Measurements from ENCODE around the gene AP2S1.

Gene AP2S1

GRCh38 chr19:46850228-46851203 is at the start of gene AP2S1:
TSS of gene AP2S1 (minus strand) at chr19:46850846. CDS start at chr19:46850766, 80 bp downstream.
- peak within 1 kb of the TSS; percentile 87 for H3K4me3 ChIP-seq (ENCODE audit: low read depth, low read length)
- peak within 1 kb of the TSS; percentile 61; the same call in 1 of the 2 replicates for H3K27ac ChIP-seq (ENCODE audit: low read depth, low read length)
- H3K9ac ChIP-seq (ENCODE audit: low read length): peak within 1 kb of the TSS; percentile 90

GRCh38 chr19:46900341-46900740 is 49.7 kb upstream of the AP2S1 start:
- Histone ChIP-seq H3K4me3 (ENCODE audit: low read depth, low read length) (no peak overlapping the region), H3K27ac (ENCODE audit: low read depth, low read length) (no peak overlapping the region), H3K4me1 (ENCODE audit: control insufficient read depth, insufficient read depth, low read length) (peaks cover 40% of the 10 kb centered on the region), H3K9me3 (ENCODE audit: control insufficient read depth, insufficient read depth, low read depth, low read length) (no peaks in the 10 kb centered on the region), H3K27me3 (ENCODE audit: control insufficient read depth, insufficient read depth, low read length) (no peaks in the 10 kb centered on the region), H3K36me3 (ENCODE audit: control insufficient read depth, insufficient read depth, low read length) (no peaks in the 10 kb centered on the region), H3K9ac (ENCODE audit: low read length) (no peak overlapping the region)

More at GRCh38 chr19:46850228-46851203, at the start of gene AP2S1:
- peaks cover 12% of the 10 kb centered on the region for H3K36me3 ChIP-seq (ENCODE audit: control insufficient read depth, insufficient read depth, low read length)
- H3K9me3 ChIP-seq (ENCODE audit: control insufficient read depth, insufficient read depth, low read depth, low read length): no peaks in the 10 kb centered on the region
- H3K4me1 ChIP-seq (ENCODE audit: control insufficient read depth, insufficient read depth, low read length): no peaks in the 10 kb centered on the region; the same call in 1 of the 2 replicates
- no peaks in the 10 kb centered on the region for H3K27me3 ChIP-seq (ENCODE audit: control insufficient read depth, insufficient read depth, low read length)

GRCh38 chr19:46898731-46899130 is 48.1 kb upstream of the AP2S1 start:
- no peaks in the 10 kb centered on the region for H3K27me3 ChIP-seq (ENCODE audit: control insufficient read depth, insufficient read depth, low read length)
- peaks cover 28% of the 10 kb centered on the region for H3K4me1 ChIP-seq (ENCODE audit: control insufficient read depth, insufficient read depth, low read length)
- H3K4me3 ChIP-seq (ENCODE audit: low read depth, low read length): no peak overlapping the region
- H3K27ac ChIP-seq (ENCODE audit: low read depth, low read length): no peak overlapping the region
- no peak overlapping the region for H3K9ac ChIP-seq (ENCODE audit: low read length)
- H3K36me3 ChIP-seq (ENCODE audit: control insufficient read depth, insufficient read depth, low read length): no peaks in the 10 kb centered on the region
- no peaks in the 10 kb centered on the region for H3K9me3 ChIP-seq (ENCODE audit: control insufficient read depth, insufficient read depth, low read depth, low read length)

GRCh38 chr19:46896076-46896794 is 45.6 kb upstream of the AP2S1 start:
- Histone ChIP-seq H3K9ac (ENCODE audit: low read length) (no peak overlapping the region), H3K4me3 (ENCODE audit: low read depth, low read length) (no peak overlapping the region), H3K27me3 (ENCODE audit: control insufficient read depth, insufficient read depth, low read length) (no peaks in the 10 kb centered on the region), H3K36me3 (ENCODE audit: control insufficient read depth, insufficient read depth, low read length) (no peaks in the 10 kb centered on the region), H3K9me3 (ENCODE audit: control insufficient read depth, insufficient read depth, low read depth, low read length) (no peaks in the 10 kb centered on the region), H3K27ac (ENCODE audit: low read depth, low read length) (no peak overlapping the region), H3K4me1 (ENCODE audit: control insufficient read depth, insufficient read depth, low read length) (peaks cover 7% of the 10 kb centered on the region; the same call in 1 of the 2 replicates)

GRCh38 chr19:46892252-46893179 is 41.9 kb upstream of the AP2S1 start:
- no peaks in the 10 kb centered on the region for H3K36me3 ChIP-seq (ENCODE audit: control insufficient read depth, insufficient read depth, low read length)
- no peak overlapping the region for H3K9ac ChIP-seq (ENCODE audit: low read length)
- H3K27ac ChIP-seq (ENCODE audit: low read depth, low read length): no peak overlapping the region
- no peak overlapping the region for H3K4me3 ChIP-seq (ENCODE audit: low read depth, low read length)
- no peaks in the 10 kb centered on the region for H3K27me3 ChIP-seq (ENCODE audit: control insufficient read depth, insufficient read depth, low read length)
- H3K4me1 ChIP-seq (ENCODE audit: control insufficient read depth, insufficient read depth, low read length): peaks cover 2% of the 10 kb centered on the region; the same call in 1 of the 2 replicates
- H3K9me3 ChIP-seq (ENCODE audit: control insufficient read depth, insufficient read depth, low read depth, low read length): no peaks in the 10 kb centered on the region

GRCh38 chr19:46890423-46891170 is 40.0 kb upstream of the AP2S1 start:
- Histone ChIP-seq H3K36me3 (ENCODE audit: control insufficient read depth, insufficient read depth, low read length) (no peaks in the 10 kb centered on the region), H3K9ac (ENCODE audit: low read length) (no peak overlapping the region), H3K27ac (ENCODE audit: low read depth, low read length) (no peak overlapping the region)

GRCh38 chr19:46887240-46887782 is 36.7 kb upstream of the AP2S1 start:
- Histone ChIP-seq H3K4me3 (ENCODE audit: low read depth, low read length) (no peak overlapping the region), H3K27me3 (ENCODE audit: control insufficient read depth, insufficient read depth, low read length) (no peaks in the 10 kb centered on the region), H3K27ac (ENCODE audit: low read depth, low read length) (no peak overlapping the region), H3K36me3 (ENCODE audit: control insufficient read depth, insufficient read depth, low read length) (no peaks in the 10 kb centered on the region), H3K4me1 (ENCODE audit: control insufficient read depth, insufficient read depth, low read length) (no peaks in the 10 kb centered on the region), H3K9ac (ENCODE audit: low read length) (no peak overlapping the region), H3K9me3 (ENCODE audit: control insufficient read depth, insufficient read depth, low read depth, low read length) (no peaks in the 10 kb centered on the region)

More at GRCh38 chr19:46890423-46891170, 40.0 kb upstream of the AP2S1 start:
- Histone ChIP-seq H3K4me3 (ENCODE audit: low read depth, low read length) (no peak overlapping the region), H3K9me3 (ENCODE audit: control insufficient read depth, insufficient read depth, low read depth, low read length) (no peaks in the 10 kb centered on the region), H3K27me3 (ENCODE audit: control insufficient read depth, insufficient read depth, low read length) (no peaks in the 10 kb centered on the region), H3K4me1 (ENCODE audit: control insufficient read depth, insufficient read depth, low read length) (peaks cover 2% of the 10 kb centered on the region; the same call in 1 of the 2 replicates)

GRCh38 chr19:46886546-46887239 is 36.0 kb upstream of the AP2S1 start:
- no peaks in the 10 kb centered on the region for H3K4me1 ChIP-seq (ENCODE audit: control insufficient read depth, insufficient read depth, low read length)
- no peak overlapping the region for H3K9ac ChIP-seq (ENCODE audit: low read length)
- H3K9me3 ChIP-seq (ENCODE audit: control insufficient read depth, insufficient read depth, low read depth, low read length): no peaks in the 10 kb centered on the region
- no peaks in the 10 kb centered on the region for H3K36me3 ChIP-seq (ENCODE audit: control insufficient read depth, insufficient read depth, low read length)
- H3K4me3 ChIP-seq (ENCODE audit: low read depth, low read length): no peak overlapping the region
- H3K27me3 ChIP-seq (ENCODE audit: control insufficient read depth, insufficient read depth, low read length): no peaks in the 10 kb centered on the region
- no peak overlapping the region for H3K27ac ChIP-seq (ENCODE audit: low read depth, low read length)

GRCh38 chr19:46885411-46885810 is 34.8 kb upstream of the AP2S1 start:
- Histone ChIP-seq H3K27ac (ENCODE audit: low read depth, low read length) (no peak overlapping the region), H3K36me3 (ENCODE audit: control insufficient read depth, insufficient read depth, low read length) (no peaks in the 10 kb centered on the region), H3K9me3 (ENCODE audit: control insufficient read depth, insufficient read depth, low read depth, low read length) (no peaks in the 10 kb centered on the region), H3K4me3 (ENCODE audit: low read depth, low read length) (no peak overlapping the region), H3K9ac (ENCODE audit: low read length) (no peak overlapping the region), H3K27me3 (ENCODE audit: control insufficient read depth, insufficient read depth, low read length) (no peaks in the 10 kb centered on the region), H3K4me1 (ENCODE audit: control insufficient read depth, insufficient read depth, low read length) (no peaks in the 10 kb centered on the region)

All from HUES6 (cell line).